OCI-LY3 (cell line): ENCODE data around the gene MTERF2.
"Not testable (repeated sequence)": the region's sequence is repeated elsewhere in the genome, so short reads cannot be mapped to it uniquely, and the experiment has no call there.

Source experiments
- H2AFZ ChIP-seq: fragments of 200-600, 300-600 bp; shearing (Covaris generic); 2 replicates; pipeline ENCODE4 v1.6.0; 2014; ENCODE audit warnings: antibody characterized with exemption, low read depth, low read length
- H3K27ac ChIP-seq: fragments of 200-600, 300-600 bp; sonication (generic); 2 replicates; pipeline ENCODE4 v1.5.1; 2014; ENCODE audit warnings: mild to moderate bottlenecking, low read length, moderate library complexity, mixed read lengths
- H3K27me3 ChIP-seq: fragments of 200-600, 300-600 bp; sonication (generic); 2 replicates; pipeline ENCODE4 v1.6.1; 2014; ENCODE audit warnings: low read depth, low read length, mixed read lengths
- H3K36me3 ChIP-seq: fragments of 200-600, 300-600 bp; sonication (generic); replicated peaks from 2 replicates; pipeline ENCODE3; 2014; ENCODE audit warnings: low read depth, low read length, mixed read lengths
- H3K4me1 ChIP-seq: fragments of 300-600, 200-600 bp; sonication (generic); 2 replicates; pipeline ENCODE4 v1.6.1; 2014; ENCODE audit warnings: low read length, mixed read lengths
- H3K4me2 ChIP-seq: fragments of 200-600, 300-600 bp; sonication (generic); 2 replicates; pipeline ENCODE4 v1.6.1; 2014; ENCODE audit warnings: low read length, mixed read lengths
- H3K4me3 ChIP-seq: fragments of 300-600, 200-600 bp; sonication (generic); 2 replicates; pipeline ENCODE4 v1.5.1; 2014; ENCODE audit warnings: antibody characterized with exemption, mild to moderate bottlenecking, low read length, moderate library complexity
- H3K79me2 ChIP-seq: fragments of 300-600, 200-600 bp; shearing (Covaris generic); 2 replicates; pipeline ENCODE4 v1.6.1; 2014; ENCODE audit warnings: mild to moderate bottlenecking, low read length, mixed read lengths
- H3K9ac ChIP-seq: fragments of 300-600, 200-600 bp; shearing (Covaris generic); 2 replicates; pipeline ENCODE4 v1.6.0; 2014; ENCODE audit warnings: mild to moderate bottlenecking, low read length, moderate library complexity
- H3K9me3 ChIP-seq: fragments of 200-600, 300-600 bp; shearing (Covaris generic); 2 replicates; pipeline ENCODE4 v1.6.1; 2014; ENCODE audit warnings: low read length, mixed read lengths; ENCODE audit not compliant: insufficient read depth
- H4K20me1 ChIP-seq: fragments of 200-600, 300-600 bp; sonication (generic); 2 replicates; pipeline ENCODE4 v1.6.1; 2016; ENCODE audit warnings: low read length, mixed read lengths; ENCODE audit not compliant: insufficient read depth
- EZH2phosphoT487 ChIP-seq: fragments of 200-600 bp; shearing (Covaris generic); IDR thresholded peaks from 2 replicates; pipeline ENCODE4 v1.6.1; 2018; ENCODE audit warnings: antibody characterized with exemption, mixed run types, low read depth
- TF ChIP-seq, protein P1 (sequence below): fragments of 200-600, 300-600 bp; sonication (generic); IDR thresholded peaks from 2 replicates; pipeline ENCODE4 v1.5.1; 2014; ENCODE audit warnings: antibody characterized with exemption, low read length, low read depth

MTERF2 gene

GRCh38 chr12:107014055-107014454, 27.1 kb upstream of the MTERF2 start:
- Histone ChIP-seq H4K20me1 (no peaks in the 10 kb centered on the region), H3K4me3 (no peak overlapping the region), H3K79me2 (no peaks in the 10 kb centered on the region), H3K9ac (no peak overlapping the region), H3K4me2 (no peak overlapping the region), H3K4me1 (no peaks in the 10 kb centered on the region), H3K27ac (no peak overlapping the region), H3K27me3 (peaks cover 8% of the 10 kb centered on the region; the same call in 1 of the 2 replicates), H3K9me3 (no peaks in the 10 kb centered on the region), H2AFZ (no peak overlapping the region), H3K36me3 (no peaks in the 10 kb centered on the region)
- TF ChIP-seq EZH2phosphoT487, result no peak
- TF ChIP-seq, protein P1, sequence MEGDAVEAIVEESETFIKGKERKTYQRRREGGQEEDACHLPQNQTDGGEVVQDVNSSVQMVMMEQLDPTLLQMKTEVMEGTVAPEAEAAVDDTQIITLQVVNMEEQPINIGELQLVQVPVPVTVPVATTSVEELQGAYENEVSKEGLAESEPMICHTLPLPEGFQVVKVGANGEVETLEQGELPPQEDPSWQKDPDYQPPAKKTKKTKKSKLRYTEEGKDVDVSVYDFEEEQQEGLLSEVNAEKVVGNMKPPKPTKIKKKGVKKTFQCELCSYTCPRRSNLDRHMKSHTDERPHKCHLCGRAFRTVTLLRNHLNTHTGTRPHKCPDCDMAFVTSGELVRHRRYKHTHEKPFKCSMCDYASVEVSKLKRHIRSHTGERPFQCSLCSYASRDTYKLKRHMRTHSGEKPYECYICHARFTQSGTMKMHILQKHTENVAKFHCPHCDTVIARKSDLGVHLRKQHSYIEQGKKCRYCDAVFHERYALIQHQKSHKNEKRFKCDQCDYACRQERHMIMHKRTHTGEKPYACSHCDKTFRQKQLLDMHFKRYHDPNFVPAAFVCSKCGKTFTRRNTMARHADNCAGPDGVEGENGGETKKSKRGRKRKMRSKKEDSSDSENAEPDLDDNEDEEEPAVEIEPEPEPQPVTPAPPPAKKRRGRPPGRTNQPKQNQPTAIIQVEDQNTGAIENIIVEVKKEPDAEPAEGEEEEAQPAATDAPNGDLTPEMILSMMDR, result peak; percentile 18

DNA sequence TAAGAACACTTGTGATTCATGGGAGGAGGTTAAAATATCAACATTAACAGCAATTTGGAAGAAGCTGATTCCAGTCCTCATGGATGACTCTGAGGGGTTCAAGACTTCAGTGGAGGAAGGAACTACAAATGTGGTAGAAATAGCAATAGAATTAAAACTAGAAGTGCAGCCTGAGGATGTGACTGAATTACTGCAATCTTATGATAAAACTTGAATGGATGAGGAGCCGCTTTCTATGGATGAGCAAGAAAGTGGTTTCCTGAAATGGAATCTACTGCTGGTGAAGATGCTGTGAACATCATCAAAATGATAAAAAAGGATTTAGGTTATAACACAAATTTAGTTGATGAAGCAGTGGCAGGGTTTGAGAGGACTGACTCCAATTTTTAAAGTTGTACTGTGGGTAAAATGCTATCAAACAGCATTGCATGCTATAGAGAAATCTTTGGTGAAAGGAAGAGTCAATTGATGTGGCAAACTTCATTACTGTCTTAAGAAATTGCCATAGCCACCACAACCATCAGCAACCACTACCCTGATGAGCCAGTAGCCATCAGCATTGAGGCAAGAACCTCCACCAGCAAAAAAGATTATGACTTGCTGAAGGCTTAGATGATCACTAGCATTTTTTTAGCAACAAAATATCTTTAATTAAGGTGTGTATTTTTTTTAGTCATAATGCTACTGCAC, 25.9 kb upstream of the MTERF2 start:
- TF ChIP-seq, protein P1, result no peak
- no peak for TF ChIP-seq EZH2phosphoT487
- no peak overlapping the region for H3K9ac ChIP-seq
- H2AFZ ChIP-seq, result no peak overlapping the region
- H3K27ac ChIP-seq, result no peak overlapping the region
- no peak overlapping the region for H3K4me3 ChIP-seq
- H4K20me1 ChIP-seq, result no peaks in the 10 kb centered on the region
- H3K4me2 ChIP-seq, result no peak overlapping the region
- no peaks in the 10 kb centered on the region for H3K4me1 ChIP-seq
- no peaks in the 10 kb centered on the region for H3K9me3 ChIP-seq
- H3K36me3 ChIP-seq, result no peaks in the 10 kb centered on the region
- H3K79me2 ChIP-seq, result no peaks in the 10 kb centered on the region
- H3K27me3 ChIP-seq, result peaks cover 8% of the 10 kb centered on the region; the same call in 1 of the 2 replicates

DNA sequence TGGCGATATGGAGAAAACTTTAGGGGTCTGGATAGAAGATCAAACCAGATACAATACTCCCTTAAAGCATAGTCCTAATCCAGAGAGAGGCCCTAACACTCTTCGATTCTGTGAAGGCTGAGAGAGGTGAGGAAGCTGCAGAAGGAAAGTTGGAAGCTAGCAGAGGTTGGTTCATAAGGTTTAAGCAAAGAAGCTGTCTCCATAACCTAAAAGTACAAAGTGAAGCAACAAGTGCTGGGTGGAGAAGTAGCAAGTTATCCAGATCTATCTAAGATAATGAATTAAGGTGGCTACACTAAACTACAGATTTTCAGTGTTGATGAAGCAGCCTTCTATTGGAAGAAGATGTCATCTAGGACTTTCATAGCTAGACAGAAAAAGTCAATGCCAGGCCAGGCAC, 24.6 kb upstream of the MTERF2 start:
- no peaks in the 10 kb centered on the region for H3K79me2 ChIP-seq
- no peaks in the 10 kb centered on the region for H3K9me3 ChIP-seq
- no peak overlapping the region for H3K4me2 ChIP-seq

GRCh38 chr12:107007411-107007810, 20.5 kb upstream of the MTERF2 start:
- H3K27me3 ChIP-seq, result peaks cover 14% of the 10 kb centered on the region; the same call in 1 of the 2 replicates
- no peak overlapping the region for H3K4me3 ChIP-seq
- no peak overlapping the region for H3K4me2 ChIP-seq
- H2AFZ ChIP-seq, result no peak overlapping the region
- no peaks in the 10 kb centered on the region for H3K36me3 ChIP-seq
- no peak overlapping the region for H3K27ac ChIP-seq
- TF ChIP-seq, protein P1, result no peak
- TF ChIP-seq EZH2phosphoT487, result no peak
- H3K4me1 ChIP-seq, result no peaks in the 10 kb centered on the region
- H3K9me3 ChIP-seq, result no peaks in the 10 kb centered on the region
- no peaks in the 10 kb centered on the region for H4K20me1 ChIP-seq
- no peak overlapping the region for H3K9ac ChIP-seq
- H3K79me2 ChIP-seq, result no peaks in the 10 kb centered on the region

More for the DNA sequence above, 24.6 kb upstream of the MTERF2 start:
- H3K36me3 ChIP-seq, result no peaks in the 10 kb centered on the region
- no peak overlapping the region for H3K4me3 ChIP-seq
- no peaks in the 10 kb centered on the region for H4K20me1 ChIP-seq
- H3K27ac ChIP-seq, result no peak overlapping the region
- no peak overlapping the region for H2AFZ ChIP-seq
- no peaks in the 10 kb centered on the region for H3K4me1 ChIP-seq
- no peak for TF ChIP-seq EZH2phosphoT487
- TF ChIP-seq, protein P1, result no peak
- H3K27me3 ChIP-seq, result peaks cover 13% of the 10 kb centered on the region; the same call in 1 of the 2 replicates
- no peak overlapping the region for H3K9ac ChIP-seq

GRCh38 chr12:107002665-107003064, 15.7 kb upstream of the MTERF2 start:
- not testable (repeated sequence) for H3K79me2 ChIP-seq, H3K9ac ChIP-seq, H3K9me3 ChIP-seq, H3K4me3 ChIP-seq, H3K27ac ChIP-seq, H2AFZ ChIP-seq, H4K20me1 ChIP-seq, H3K4me1 ChIP-seq, H3K36me3 ChIP-seq, H3K4me2 ChIP-seq
- H3K27me3 ChIP-seq, result peaks cover 16% of the 10 kb centered on the region; the same call in 1 of the 2 replicates
